Measurements from ENCODE around the gene MED13L.

DNA sequence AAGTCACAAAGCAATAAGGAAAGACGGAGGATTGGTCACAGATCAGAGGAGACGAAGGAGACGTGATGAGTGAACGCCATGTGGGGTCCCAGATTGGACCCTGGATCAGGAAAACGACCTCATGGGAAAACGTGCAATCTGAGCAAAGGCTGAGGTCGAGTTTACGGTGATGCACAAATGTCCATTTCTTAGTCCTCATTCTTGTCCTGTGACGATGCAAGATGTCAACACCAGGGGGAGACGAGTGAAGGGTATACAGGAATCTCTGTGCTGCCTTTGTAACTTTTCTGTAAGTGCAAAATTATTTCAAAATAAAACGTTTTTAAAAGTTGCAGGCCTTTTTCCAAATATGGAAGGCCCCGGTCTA lies 329.8 kb downstream of the MED13L start:
- TF ChIP-seq, protein P1, sequence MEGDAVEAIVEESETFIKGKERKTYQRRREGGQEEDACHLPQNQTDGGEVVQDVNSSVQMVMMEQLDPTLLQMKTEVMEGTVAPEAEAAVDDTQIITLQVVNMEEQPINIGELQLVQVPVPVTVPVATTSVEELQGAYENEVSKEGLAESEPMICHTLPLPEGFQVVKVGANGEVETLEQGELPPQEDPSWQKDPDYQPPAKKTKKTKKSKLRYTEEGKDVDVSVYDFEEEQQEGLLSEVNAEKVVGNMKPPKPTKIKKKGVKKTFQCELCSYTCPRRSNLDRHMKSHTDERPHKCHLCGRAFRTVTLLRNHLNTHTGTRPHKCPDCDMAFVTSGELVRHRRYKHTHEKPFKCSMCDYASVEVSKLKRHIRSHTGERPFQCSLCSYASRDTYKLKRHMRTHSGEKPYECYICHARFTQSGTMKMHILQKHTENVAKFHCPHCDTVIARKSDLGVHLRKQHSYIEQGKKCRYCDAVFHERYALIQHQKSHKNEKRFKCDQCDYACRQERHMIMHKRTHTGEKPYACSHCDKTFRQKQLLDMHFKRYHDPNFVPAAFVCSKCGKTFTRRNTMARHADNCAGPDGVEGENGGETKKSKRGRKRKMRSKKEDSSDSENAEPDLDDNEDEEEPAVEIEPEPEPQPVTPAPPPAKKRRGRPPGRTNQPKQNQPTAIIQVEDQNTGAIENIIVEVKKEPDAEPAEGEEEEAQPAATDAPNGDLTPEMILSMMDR (conservative IDR thresholded peaks at IDR 0.05; ENCODE audit: low read length) = no peak
- no peak for TF ChIP-seq EZH2phosphoT487 (IDR thresholded peaks at IDR 0.05; ENCODE audit: borderline replicate concordance, low read depth, low read length)

Data from OCI-LY7 (cell line).